Hematopoietic multipotent progenitor cell treated with erythropoietin and hydrocortisone succinate and interleukin-3 and kit ligand, for 6 days (in vitro differentiated cells): ENCODE results near the gene CACNA1G.
A peak's percentile ranks its signal among the peaks of the same experiment; 100 is the strongest.

ENCODE experiments used
- DNase-seq: peaks from one replicate; pipeline ENCODE4 v3.0.0-alpha.2; 2015

CACNA1G gene

DNA sequence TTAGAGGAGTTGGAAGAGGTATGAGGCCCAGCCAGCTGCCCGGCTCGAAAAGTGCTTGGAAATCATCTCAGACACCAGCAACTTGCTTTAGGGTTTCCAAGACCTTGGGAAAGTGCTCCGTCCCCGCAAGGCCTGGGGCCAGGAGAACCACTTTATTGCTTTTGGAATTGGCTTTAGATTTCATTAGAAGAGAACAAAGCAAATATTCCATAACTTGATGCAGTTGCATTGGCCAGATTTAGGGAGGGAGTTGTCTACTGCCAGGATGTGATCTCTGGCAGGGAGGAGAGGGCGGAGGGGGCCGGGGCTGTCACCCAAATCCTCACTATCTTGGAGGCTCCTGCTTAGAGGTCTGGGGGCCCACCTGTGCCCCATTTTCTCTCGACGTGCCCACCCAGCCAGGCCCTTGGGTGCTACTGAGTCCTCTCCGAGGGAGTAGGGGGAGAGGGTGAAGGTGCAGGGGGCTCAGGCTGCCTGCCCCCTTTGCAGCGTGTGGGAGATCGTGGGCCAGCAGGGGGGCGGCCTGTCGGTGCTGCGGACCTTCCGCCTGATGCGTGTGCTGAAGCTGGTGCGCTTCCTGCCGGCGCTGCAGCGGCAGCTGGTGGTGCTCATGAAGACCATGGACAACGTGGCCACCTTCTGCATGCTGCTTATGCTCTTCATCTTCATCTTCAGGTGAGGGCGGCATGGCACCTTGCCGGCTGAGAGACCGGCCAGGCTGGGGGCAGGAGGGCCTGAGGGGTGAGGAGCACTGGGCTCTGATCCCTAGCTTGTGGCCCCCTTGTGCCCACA lies 30.6 kb downstream of the CACNA1G start:
- DNase-seq: no peak

DNA sequence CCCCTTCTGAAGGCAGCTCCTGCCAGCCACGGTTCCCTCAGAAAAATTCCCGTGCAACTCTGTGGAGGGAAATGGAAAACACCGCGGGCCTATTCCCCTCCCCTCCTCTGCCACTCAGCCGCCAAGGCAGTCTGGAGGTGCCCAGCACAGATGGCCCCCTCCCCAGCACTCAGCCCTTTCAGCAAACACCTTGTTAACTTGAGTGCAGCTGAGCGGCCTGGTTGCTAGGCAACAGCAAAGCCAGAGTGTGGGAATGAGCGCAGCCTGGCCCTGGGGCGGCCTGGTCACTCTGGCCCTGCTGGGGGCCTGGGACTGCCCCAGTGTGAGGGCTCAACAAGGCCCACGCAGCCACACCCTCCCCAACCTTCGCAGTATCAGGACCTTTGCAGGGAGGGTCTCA lies 32.8 kb downstream of the CACNA1G start:
- no peak for DNase-seq

DNA sequence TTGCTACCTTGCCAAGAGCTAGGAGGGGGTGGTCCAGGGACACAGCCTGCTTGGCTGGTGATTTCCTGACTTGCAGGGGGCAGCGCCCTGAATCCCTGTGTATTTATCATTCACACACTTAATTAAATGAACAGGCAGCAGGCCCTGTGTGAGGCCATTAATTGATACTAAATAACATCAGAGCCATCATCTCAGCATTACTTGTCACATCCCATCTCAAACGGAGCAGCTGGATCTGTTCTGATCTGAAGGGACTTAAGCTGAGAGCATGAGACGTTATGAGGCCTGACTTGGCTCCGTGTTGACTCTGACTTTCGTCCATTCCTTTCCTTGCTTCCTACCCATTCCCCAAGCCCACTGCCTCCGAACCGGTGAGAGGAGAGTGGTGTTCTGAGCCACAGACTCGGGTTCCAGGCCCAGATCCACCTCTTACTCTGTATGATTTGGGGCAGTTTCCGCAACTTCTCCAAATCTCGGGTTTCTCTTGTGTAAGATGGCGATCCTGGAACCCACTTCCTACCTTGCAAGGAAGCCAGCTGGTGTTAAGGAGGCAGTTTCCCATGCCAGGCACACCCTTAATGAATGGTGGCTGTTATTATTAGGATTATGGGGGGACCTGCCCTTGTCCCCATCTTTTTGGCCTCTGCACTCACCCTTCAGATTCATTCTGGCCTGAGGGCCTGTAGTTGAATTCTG lies 33.8 kb downstream of the CACNA1G start:
- DNase-seq: no peak

DNA sequence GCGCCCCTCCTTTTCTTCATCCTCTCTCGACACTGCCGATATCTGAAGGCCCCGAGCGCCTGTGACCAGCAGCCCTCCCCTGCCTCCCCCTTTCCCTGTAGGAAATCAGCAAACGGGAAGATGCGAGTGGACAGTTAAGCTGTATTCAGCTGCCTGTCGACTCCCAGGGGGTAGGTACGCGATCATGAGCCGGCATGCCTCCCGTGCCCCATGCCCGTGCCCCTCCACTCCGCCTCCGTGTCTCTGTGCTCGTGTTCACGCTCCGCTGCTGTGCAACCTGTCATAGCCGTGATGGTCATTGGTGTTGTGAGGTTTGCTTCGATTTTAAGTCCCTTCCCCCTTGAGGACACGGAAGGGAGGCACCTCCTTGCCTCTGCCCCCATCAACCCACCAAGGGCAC lies 34.4 kb downstream of the CACNA1G start:
- DNase-seq: no peak

DNA sequence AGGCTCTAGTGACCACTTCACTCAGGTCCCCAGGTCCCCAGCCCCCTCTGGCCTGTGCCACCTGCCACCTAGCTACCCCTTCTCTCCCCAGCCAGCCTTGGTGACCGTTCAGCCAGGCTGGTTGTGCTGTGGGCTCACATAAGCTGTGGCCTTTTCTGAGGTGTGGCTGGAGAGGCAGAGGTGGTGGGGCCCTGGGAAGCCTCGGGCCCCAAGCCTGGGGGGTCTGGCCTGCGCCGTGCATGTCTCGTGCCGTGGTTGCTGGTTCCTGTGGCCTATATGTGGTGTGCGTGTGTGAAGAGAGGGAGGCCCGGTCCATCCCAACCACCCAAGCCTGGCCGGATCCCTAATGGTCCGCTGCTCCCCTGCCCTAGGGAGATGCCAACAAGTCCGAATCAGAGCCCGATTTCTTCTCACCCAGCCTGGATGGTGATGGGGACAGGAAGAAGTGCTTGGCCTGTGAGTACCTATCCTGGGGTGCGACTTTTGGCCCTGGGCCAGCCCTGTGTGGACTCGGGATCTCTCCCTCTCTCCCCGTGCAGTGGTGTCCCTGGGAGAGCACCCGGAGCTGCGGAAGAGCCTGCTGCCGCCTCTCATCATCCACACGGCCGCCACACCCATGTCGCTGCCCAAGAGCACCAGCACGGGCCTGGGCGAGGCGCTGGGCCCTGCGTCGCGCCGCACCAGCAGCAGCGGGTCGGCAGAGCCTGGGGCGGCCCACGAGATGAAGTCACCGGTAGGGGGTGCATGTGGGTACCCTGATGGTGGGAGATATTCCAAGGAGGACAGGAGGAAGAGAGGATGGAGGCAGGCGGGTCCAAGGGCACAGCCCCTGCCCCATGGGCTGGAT lies 35.9 kb downstream of the CACNA1G start:
- peak; percentile 25 for DNase-seq

DNA sequence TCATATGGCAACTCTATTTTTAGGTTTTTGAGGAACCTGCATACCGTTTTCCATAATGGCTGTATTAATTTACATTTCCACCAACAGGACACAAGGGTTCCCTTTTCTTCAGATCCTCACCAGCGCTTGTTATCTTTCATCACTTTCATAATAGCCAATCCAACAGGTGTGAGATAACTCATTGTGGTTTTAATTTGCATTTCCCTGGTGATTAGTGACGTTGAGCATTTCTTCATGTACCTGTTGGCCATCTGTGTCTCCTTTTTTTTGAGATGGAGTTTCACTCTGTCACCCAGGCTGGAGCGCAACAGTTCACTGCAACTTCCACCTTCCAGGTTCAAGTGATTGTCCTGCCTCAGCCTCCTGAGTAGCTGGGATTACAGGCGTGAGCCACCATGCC lies 38.0 kb downstream of the CACNA1G start:
- no peak for DNase-seq

DNA sequence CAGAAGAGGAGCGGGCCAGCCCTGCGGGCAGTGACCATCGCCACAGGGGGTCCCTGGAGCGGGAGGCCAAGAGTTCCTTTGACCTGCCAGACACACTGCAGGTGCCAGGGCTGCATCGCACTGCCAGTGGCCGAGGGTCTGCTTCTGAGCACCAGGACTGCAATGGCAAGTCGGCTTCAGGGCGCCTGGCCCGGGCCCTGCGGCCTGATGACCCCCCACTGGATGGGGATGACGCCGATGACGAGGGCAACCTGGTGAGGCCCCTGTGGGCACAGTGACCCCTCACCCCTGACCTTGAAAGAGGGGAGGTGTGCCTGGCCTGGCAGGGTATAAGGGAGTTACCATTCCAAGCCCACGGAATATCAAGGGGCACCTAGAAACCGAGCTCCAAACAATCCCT lies 39.1 kb downstream of the CACNA1G start:
- DNase-seq: no peak

DNA sequence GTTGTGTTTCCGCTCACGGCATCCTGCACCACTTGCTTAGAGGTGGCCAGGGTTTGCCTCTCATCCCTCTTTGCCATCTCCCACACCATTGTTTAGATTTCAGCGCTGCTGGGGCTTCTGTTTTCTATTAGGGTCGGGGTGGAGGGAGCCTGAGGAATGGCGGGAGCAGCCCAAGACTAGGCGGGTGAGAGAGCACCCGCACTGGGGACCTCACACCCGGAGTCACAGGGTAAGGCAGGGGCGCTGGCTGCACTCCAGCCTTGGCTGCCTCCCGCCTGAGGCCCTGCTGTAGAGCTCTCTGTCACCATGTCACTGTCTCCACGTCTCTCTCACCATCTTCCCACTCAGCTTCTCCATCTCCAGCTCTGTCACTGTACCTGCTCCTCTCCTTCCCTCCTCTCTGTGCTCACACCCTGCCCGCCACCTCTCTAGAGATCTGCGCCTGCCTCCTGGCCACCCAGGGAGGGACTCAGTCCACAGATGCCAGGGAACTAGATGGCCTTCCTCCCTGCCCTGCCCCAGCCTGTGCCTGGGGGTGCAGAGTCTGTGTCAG lies 41.4 kb downstream of the CACNA1G start:
- no peak for DNase-seq

DNA sequence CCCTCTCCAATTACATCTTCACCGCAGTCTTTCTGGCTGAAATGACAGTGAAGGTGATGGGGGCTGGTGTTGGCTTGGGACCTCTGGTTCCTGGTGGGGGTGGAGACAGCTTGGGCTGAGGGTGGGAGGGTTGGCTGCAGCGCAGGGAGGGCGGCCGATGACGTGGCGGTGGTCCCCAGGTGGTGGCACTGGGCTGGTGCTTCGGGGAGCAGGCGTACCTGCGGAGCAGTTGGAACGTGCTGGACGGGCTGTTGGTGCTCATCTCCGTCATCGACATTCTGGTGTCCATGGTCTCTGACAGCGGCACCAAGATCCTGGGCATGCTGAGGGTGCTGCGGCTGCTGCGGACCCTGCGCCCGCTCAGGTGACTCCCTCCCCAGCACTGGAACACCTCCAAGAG lies 42.3 kb downstream of the CACNA1G start:
- DNase-seq: no peak

DNA sequence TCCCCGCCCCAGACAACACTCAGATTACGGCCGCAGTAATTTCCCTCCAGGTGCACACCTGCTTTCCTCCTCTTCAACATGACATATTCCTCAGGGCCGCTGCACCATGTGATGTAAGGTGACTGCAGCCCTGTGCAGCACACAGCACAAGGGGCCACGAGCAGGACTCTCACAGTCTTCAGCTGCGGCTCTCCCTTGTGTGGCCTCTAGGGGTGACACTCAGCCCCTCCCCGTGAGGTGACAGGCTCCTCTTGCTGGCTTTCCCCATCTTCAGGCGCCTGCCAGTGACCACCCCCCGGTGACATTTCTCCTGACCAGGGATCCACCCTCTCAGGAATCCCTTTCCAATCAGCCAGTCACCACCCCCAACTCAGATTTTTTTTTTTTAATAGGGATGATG lies 42.8 kb downstream of the CACNA1G start:
- DNase-seq: peak; percentile 51

DNA sequence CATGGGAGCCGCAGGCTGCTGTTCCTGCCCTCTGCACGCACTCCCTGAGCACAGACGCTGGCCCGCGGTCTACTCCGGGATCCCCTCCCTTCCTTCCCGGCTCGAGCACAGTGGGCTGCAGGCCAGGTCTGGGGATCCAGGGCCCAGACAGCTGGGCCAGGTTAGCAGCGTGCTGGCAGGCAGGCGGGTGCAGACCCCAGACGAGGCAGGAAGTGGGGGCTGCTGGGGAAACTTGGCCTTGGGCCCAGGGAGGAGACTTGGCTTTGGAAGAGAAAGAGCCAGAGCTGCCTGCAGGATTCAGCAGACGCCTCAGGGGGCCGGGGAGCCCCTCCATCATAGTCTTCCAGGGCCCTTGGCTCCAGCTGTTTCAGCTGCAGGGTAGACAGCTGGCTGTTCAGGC lies 44.0 kb downstream of the CACNA1G start:
- no peak for DNase-seq

DNA sequence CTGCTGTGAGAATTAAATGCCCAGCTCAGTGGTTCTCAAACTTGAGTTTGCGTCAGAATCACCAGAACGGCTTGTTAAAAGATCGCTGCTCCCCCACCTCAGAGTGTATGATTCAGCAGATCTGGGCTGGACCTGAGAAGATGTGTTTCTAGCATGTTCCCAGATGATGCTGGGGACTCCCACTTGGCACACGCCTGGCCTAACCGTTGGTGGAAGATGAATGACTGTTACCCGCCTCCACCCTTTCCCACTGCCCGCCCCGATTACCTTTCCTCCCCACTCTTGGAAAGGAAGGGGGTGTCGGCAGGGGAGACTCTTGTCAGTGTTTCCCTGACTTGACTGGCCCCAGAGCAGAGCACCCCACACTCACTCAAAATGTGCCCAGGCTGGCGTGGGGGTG lies 44.9 kb downstream of the CACNA1G start:
- no peak for DNase-seq

DNA sequence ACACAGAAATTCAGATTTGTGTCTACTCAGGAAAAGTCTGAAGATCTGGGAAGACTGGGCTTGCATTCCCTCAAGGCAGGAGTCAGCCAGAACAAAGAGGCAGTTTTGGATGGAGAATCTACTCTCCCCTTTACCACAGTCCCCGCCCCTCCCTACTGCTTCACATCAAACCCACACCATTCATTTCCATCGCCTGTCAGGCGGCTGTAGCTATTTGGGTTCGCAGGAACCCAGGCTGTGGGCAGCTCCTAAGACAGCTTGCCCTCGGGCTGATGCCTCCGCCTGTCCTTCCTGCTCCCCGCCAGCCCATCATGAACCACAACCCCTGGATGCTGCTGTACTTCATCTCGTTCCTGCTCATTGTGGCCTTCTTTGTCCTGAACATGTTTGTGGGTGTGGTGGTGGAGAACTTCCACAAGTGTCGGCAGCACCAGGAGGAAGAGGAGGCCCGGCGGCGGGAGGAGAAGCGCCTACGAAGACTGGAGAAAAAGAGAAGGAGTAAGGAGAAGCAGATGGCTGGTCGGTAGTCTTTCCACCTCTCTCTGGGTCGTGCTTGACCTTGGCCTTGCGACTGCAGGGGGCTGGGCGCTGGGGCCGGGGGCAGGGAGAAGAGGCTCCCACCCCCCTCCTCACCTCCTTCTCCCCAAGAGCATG lies 47.1 kb downstream of the CACNA1G start:
- DNase-seq: no peak

DNA sequence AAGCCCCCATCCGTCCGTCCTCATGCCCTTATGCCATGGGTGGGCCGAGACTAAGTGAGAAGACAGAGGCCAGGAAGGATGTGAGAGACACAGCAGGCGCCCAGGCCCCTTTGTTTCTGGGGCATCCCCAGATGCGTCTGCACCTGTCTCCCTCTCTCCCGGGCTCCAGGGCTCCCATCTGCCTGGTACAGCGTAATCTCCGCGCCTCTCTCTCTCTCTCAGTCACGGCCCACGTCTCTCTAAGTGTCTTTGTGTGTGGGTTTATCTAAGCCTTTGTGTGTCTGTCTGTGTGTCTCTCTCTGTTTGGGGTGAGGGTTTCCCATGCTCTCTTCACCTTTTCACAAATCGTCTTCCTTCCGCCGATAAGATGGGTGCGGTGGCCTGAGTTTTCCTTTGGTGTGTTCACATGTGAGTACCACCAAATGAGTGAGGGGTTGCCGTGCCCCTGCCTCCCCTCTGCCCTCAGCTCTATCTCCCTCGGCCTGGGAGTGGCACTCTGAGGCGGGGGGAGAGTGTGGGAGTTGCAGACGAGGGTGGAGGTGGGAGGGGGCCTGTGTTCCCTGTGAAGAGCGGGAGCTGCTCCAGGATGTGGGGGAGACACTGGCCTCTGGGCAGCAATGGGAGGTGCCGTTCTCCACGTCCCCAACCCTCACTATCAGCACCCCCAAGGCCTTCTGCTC lies 48.3 kb downstream of the CACNA1G start:
- DNase-seq: no peak

DNA sequence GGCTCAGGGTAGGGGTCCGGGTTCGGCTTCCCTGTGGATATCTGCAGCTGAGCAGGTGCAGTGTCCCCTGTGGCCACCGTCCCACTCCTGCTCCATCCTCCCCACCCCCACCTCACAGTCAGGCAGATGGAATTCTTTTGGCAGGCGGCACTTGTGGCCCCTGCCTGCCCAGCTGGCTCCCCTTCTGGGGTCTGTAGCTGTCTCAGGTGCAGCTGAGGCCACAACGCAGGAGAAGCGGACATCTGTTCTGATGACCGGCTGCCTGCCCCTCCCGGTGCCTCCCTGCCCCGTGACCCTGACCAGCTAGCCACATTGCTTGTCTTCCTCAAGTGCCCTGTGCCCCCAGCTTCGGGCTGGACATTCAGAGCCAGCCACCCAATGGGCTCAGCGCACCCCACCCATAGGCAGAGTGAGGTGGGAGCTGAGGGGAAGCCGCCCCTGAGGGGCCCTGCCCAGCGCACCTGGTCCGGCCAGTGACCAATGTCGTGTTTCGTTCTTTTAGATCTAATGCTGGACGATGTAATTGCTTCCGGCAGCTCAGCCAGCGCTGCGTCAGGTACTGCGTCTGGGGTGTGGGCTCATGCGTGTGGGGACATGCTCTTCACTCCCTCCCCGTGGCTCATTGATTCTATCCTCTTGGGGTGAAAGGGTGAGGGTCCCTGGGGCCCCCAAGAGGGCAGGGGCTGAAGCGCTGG lies 49.0 kb downstream of the CACNA1G start:
- no peak for DNase-seq

DNA sequence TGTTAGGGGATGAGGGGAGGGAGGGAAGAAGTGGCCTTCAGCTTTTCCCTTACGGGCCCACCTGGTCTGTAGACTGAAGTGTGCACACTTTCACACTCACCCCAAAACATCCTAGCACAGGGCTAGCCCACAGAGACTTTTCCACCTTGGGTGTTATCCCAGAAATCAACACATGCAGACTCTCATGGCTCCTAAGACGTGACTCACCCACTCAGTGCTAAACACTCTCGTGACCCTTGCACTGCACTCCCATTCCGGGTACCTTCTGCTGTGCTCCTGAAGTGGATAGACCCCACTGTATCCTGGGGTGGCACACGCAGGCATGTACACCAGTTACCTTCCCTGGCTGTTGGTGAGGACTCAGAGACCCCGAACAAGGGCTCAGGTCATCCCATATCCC lies 51.1 kb downstream of the CACNA1G start:
- no peak for DNase-seq

DNA sequence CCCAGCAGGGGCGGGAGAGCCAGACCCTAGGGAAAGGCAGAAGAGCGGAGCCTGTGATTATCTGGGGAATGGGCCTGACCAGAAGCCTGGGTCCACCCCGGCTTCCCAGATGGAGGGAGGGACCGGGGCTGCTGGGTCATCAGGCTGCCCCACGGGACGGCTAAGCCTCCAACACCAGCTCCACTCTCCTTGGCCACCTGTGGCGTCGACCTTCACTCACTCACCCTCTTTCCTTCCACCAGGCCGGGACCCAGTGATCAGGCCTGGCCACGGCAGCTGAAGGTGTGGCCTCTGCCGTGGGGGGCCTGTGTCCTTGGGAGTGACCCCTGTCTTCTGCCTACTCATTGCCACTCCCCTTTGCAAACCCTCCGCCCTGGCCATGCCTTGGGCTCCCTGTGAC lies 51.8 kb downstream of the CACNA1G start:
- no peak for DNase-seq

DNA sequence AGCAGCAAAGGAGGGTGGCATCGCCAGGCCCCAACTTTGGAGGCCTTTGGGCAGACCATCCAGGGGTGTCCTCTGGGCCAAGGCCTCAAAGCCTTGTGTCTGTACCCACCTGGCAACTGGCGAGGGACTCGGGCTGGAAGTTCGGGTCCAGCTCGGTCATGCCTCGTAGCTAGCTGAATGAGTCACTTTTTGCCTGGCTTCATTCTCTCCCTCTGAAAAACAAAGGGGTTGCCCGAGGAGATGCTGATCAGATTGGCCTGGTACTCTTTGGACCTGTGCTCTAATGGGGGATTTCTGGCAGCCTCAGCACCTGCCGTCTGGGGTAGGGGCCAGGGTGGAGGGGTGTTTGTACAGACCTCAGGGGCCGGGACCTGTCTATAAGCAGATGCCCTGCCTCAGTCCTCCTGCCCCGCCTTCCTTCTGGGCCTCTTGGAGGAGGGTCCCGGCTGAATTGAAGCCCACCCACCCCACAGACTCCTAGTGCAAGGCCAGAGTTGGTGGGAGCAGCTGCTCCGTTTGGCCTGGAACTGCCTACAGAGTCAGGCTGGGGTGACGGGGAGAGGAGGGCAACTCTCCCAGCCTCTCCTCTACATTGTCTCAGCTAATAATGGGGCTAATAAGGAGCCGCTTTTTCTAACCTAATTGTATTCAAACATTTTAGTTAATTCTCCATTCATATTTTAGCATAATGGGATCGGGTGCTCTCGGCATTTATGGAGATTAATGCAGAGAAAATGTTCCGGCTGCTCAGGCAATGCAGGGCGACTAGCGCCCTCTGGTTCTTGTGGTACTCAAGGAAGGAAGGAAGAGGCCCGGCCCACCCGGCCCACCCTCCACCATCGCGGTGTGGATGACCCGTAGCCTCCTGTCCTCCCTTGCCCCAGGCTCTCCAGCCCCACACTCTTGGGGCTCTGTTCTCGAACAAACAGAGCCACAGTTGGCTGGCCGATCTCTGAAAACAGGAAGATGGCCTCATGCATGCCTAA lies 52.8 kb downstream of the CACNA1G start:
- DNase-seq: no peak

DNA sequence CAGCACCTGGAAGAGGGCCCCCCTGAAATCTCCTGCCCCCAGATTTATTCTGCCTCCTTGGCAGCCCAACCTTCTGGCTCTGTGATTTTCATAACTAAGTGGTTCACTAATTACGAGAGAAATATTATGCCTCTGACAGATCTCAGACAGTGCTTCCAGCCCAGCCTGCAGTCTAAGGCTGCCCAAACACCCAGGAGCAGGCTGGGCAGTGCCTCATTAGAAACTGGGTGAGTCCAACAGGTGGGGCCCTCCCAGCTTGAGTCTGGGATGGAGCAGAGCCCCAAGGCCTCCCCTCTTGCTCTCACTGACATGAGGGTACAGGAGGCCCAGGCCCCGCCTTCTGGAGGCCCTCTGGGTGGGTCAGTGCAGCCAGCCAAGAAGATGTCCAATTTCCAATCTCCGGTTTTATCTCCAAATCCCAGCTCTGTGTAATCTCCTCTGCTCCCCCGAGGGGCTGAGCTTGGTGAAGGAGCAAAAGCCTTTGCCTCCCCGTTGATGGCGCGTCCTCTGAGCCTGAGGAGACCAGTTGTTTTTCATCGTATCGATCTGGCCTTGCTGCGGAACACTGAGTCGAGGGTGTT lies 54.0 kb downstream of the CACNA1G start:
- DNase-seq: no peak

DNA sequence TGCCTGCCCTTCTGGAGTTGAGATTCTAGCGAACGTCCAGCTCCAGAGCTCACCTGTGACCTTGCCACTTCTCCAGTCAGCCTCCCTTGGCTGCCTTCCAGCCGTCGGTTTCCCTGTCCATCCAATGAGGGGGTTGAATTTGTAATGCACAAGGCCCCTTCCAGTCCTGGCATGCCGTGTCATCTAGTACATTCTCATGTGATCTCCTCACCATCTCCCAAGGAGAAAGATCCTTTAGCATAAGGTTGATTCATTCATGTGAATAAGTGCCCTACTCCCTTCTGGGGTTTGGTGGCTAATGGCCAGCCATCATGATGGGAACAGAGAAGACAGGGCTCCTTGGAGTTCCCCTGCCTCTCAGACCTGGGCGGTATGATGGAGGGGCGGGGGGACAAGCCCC lies 55.3 kb downstream of the CACNA1G start:
- DNase-seq: no peak
